SU-DHL-6 (cell line): ENCODE data around the gene SLC22A23.

ENCODE experiments used
- CTCF ChIP-seq: fragments of 200-600 bp; sonication (generic); IDR thresholded peaks from one replicate; pipeline ENCODE4 v1.5.1; 2017; ENCODE audit warnings: antibody characterized with exemption, mild to moderate bottlenecking, low read length, moderate library complexity; ENCODE audit not compliant: insufficient read depth, poor library complexity, severe bottlenecking
- EZH2phosphoT487 ChIP-seq: fragments of 200-600 bp; sonication (generic), shearing (Covaris generic); conservative IDR thresholded peaks from 2 replicates; pipeline ENCODE4 v1.6.1; 2018; ENCODE audit warnings: mild to moderate bottlenecking, antibody characterized with exemption, low read length, moderate library complexity, mixed read lengths

GRCh38 chr6:3360727-3361045, 96.2 kb downstream of the SLC22A23 start:
- TF ChIP-seq CTCF = no peak
- no peak for TF ChIP-seq EZH2phosphoT487
